ENCODE data around the gene SPG21.

DNA sequence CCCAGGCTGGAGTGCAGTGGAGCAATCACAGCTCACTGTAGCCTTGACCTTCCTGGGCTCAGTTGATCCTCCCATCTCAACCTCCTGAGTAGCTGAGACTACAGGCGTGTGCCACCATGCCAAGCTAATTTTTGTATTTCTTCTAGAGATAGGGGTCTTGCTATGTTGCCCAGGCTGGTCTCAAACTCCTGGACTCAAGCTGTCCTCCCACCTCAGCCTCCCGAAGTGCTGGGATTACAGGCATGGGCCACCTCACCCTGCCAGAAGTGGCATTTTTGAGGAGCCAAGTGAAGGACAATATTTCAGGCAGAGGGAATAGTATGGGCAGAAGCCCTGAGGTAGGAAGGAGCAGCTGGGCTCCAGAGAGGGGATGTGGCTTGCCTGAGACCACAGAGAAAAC lies 73.3 kb downstream of the SPG21 start:
- TF ChIP-seq, protein P1, sequence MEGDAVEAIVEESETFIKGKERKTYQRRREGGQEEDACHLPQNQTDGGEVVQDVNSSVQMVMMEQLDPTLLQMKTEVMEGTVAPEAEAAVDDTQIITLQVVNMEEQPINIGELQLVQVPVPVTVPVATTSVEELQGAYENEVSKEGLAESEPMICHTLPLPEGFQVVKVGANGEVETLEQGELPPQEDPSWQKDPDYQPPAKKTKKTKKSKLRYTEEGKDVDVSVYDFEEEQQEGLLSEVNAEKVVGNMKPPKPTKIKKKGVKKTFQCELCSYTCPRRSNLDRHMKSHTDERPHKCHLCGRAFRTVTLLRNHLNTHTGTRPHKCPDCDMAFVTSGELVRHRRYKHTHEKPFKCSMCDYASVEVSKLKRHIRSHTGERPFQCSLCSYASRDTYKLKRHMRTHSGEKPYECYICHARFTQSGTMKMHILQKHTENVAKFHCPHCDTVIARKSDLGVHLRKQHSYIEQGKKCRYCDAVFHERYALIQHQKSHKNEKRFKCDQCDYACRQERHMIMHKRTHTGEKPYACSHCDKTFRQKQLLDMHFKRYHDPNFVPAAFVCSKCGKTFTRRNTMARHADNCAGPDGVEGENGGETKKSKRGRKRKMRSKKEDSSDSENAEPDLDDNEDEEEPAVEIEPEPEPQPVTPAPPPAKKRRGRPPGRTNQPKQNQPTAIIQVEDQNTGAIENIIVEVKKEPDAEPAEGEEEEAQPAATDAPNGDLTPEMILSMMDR (IDR thresholded peaks at IDR 0.05) = no peak
- TF ChIP-seq POLR2A (IDR thresholded peaks at IDR 0.05) = no peak

Measured in breast epithelium (tissue), 3 donors.